ENCODE data around the gene NPRL2.

- TF ChIP-seq, protein P1, sequence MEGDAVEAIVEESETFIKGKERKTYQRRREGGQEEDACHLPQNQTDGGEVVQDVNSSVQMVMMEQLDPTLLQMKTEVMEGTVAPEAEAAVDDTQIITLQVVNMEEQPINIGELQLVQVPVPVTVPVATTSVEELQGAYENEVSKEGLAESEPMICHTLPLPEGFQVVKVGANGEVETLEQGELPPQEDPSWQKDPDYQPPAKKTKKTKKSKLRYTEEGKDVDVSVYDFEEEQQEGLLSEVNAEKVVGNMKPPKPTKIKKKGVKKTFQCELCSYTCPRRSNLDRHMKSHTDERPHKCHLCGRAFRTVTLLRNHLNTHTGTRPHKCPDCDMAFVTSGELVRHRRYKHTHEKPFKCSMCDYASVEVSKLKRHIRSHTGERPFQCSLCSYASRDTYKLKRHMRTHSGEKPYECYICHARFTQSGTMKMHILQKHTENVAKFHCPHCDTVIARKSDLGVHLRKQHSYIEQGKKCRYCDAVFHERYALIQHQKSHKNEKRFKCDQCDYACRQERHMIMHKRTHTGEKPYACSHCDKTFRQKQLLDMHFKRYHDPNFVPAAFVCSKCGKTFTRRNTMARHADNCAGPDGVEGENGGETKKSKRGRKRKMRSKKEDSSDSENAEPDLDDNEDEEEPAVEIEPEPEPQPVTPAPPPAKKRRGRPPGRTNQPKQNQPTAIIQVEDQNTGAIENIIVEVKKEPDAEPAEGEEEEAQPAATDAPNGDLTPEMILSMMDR (conservative IDR thresholded peaks at IDR 0.05; ENCODE audit: low read length): no peak
- no peak for TF ChIP-seq EZH2phosphoT487 (IDR thresholded peaks at IDR 0.05; ENCODE audit: borderline replicate concordance, low read depth, low read length)
These were observed 11.0 kb downstream of the NPRL2 start for GRCh38 chr3:50339485-50340146.
